GM21737 (cell line): Measurements from ENCODE around the gene FYCO1.
A peak's percentile ranks its signal among the peaks of the same experiment; 100 is the strongest.

Source experiments
- ATAC-seq: cut with Tn5 transposase; IDR thresholded peaks from one replicate; pipeline ENCODE4 v1.9.1; 2021; ENCODE audit warnings: mild to moderate bottlenecking, moderate library complexity; ENCODE audit not compliant: unreplicated experiment

FYCO1 gene

GRCh38 chr3:45921158-45922038 is 74.2 kb downstream of the FYCO1 start:
- ATAC-seq: no peak

DNA sequence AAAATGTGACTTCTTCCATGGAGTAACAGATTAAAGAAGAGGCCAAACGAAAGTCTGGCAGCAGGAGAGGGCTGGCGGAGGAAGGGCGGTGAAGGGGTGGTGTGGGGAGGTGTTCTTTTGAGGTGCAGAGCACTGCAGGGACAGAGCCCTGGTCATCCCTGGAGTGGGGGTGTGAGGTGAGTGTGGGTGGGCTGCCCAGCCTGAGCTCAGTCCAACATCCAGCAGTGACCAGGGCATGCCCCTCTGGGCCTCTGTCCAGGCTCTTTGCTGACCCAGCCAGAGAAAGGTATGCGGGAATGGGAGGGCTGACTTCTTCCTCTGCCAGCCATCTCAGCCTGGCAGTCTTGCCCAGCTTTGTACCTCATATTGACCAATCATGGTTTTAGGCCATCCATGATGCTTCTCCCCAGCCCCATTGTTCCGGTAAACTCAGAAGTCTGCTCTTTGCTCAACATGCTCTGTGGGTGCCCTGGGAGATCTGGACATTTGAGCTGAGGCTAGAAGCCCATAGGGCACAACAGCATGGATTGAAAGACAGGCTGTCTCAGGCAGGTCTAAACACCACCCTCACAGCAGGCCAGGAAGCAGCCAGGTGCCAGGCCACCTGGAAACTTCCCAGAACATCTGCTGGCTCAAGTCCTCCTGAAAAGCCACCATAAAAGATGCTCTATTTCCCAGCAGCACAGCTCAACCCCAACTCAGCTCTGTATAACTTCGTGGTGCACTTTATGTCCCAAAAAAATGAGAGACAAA is 78.3 kb downstream of the FYCO1 start:
- no peak for ATAC-seq

GRCh38 chr3:45915518-45916231 is 79.9 kb downstream of the FYCO1 start:
- peak; percentile 88 for ATAC-seq

DNA sequence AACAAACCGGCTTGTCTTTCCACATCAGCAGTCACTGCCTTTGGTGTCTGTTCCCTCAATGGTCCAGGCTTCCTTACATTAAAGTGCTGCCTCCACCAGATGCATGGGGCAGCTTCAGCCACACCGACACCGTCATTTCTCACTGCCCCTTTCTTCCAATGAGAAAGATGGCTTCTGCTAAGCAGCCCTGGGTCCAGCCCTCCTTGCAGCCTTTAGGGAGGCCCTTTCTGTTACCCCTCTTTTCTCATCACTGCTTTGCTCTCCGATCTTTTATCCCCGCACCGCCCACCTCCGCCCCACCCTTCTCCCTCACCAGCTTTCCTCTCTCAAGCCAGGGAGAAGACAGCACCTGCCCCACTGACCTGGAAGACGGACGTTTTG is 80.6 kb downstream of the FYCO1 start:
- no peak for ATAC-seq

GRCh38 chr3:45914362-45915058 is 81.1 kb downstream of the FYCO1 start:
- ATAC-seq: no peak

DNA sequence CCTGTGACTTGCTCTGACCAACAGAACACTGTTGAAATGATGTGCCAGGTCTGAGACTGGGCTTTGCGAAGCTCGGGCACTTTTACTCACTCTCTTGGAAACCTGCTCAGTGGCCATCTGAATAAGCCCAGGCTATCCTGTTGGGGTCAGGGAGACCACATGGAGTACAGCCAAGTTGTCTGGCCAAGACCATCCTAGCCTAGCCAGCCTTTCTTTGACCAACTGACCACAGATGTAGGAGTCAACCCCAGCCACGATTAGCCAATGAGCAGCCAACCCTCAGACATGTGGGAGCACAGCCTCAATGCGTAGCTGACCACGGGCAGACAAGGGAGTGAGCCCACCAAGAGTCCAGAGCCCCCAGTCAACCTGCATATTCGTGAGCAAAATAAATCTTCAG is 83.2 kb downstream of the FYCO1 start:
- ATAC-seq: no peak

- ATAC-seq: no peak
Measured at GRCh38 chr3:45911511-45912226, 84.0 kb downstream of the FYCO1 start.

- ATAC-seq: no peak
Measured at GRCh38 chr3:45910892-45911291, 84.7 kb downstream of the FYCO1 start.

DNA sequence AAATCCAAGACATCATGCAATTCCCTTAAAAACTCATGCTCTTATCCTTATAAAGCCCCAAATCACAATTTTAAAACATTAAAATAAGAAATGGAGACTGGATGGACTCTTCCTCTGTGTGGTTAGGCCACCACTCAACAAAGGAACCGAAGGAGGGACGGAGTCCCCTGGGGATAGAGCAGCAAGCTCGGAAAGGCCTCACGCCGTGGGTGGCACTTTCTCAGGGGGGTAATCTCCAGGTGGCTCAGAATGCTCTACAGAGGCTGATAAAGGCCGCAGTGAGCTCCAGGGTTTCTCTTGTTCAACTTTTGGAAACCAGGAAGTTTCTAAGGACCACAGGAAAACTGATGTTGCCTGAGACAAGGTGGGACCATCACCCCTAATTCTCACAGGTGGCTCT is 86.1 kb downstream of the FYCO1 start:
- no peak for ATAC-seq

GRCh38 chr3:45908761-45909160 is 86.9 kb downstream of the FYCO1 start:
- no peak for ATAC-seq

DNA sequence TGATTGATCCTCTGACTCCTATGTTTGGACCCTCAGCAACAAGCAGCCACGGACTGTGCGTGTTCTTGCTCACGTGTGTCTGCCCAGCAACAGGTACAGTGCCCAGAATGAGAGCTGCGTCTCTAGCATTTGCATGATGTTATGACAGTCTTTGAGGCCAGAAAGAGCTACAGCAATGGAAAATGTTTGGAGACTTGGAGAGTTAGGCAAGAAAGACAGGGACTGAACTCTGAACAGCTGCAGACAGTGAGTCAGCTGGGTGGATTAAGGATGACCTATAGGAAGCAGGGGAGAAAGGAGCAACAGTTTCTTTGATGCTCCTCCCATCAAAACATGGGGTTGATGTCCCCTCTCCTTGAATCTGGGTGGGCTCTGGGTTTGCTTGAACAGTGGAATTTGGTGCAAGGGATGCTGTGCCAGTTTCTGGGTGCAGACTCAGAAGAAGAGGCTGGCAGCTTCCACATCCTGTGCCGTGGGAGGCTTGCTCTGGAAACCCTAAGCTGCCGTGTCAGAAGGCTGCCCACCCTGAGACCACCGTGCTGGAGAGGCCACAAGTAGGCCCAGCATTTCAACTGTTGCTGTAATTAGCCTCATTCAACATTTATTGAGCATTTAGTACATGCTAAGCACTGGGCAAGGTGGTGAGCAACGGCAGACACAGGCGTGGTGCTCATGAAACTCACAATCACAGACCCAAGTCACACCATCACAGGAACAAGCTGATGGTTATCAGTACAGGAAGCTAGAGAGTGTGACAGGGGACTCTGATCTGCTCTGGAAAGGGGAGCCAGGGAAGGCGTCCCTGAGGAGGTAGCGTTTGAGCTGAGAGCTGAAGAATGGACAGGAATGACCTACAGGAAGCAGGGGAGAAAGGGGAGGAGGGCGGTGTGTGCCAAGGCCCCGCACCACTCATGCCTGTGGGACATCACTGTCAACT is 87.6 kb downstream of the FYCO1 start:
- ATAC-seq: no peak

DNA sequence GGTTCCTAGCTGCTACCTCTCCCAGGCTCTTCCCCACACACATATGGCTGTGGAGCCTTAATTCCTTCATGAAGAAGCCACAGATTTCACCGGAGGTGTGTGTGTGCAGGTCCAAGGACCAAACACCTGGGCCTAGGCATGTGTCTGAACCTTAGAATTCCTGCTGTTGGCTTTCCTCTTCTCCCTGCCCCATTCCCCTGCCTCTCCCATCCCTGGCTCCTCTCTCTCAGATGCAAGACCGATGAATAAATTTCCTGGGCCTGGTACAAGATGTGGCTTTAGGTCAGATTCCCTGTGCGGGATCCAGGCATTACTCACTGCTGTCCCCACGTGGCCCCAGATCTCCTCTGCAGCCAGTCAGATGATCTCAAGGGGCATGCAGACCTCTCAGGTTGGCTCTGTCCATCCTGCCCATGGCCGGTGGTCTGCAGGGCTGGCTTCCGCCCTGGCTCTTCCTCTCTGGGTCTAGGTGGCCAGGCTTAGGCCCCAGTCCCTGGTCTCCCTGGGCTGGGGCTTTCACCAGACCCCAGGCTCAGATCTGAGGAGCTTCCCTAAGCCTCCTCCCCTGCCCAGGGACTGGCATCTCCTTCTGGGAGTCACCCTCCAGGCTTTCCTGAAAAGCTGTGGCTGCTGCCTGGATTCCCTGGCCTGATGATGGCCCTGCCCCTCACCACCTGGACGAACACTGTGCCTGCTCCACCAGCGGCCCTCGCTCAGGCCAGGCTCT is 88.8 kb downstream of the FYCO1 start:
- no peak for ATAC-seq

DNA sequence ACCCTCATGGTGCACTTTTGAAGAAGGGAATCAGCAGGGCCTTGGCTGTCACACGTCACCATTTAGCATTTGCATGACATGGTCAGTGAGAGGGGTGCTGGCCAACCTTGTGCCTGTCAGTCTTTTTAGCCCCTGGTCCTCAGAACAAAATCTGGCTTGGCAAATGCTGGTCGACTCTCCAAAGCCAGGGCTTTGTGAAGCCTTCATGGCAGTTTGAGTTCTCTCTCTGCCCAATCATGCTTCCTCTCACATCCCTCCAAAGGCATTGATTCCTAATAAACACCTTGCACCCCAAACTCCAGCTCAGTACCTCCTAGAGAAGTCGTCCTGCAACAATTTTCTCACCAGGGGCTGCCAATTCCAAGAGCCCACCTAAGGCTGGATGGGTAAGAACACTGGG is 89.9 kb downstream of the FYCO1 start:
- ATAC-seq: no peak

- no peak for ATAC-seq
Measured at GRCh38 chr3:45904931-45905330, 90.7 kb downstream of the FYCO1 start.

- ATAC-seq: no peak
Measured at GRCh38 chr3:45896956-45897355, 98.7 kb downstream of the FYCO1 start.

DNA sequence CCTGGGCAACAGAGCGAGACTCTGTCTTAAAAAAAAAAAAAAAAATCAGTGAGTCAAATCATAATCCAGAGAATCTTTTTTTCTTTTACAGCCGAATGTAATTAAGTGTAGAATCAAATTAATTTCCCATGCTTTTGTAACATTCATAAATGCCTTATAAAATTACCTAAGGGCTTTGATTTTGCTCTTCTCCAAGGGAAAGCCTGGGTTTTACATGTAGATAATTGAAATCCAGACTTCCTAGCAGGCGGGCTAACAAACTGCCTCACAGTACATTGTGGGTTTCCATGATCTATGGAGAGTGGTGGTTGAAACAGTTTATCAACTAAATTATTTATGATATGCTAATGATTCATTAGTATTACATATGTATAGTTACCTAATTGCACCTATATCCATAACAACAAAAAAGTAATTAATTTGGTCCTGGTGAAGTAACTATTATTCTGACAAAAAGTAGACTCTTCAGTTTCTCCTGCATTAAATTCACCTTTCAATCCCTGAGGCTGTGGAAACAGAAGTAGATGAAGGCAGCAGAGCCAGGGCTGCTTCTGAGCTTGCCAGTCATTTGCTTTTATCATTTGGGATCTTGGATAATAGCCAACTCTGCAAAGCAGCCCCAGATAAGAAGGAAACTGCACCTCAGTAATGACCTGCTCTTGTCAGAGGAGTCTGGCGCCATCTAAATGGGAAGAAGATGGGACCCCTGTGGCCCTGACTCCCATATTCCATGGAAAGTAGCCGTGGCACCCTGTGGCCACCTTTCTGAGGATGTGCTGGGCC is 99.7 kb downstream of the FYCO1 start:
- no peak for ATAC-seq

- ATAC-seq: no peak
Measured at GRCh38 chr3:45894015-45894414, 101.6 kb downstream of the FYCO1 start.

DNA sequence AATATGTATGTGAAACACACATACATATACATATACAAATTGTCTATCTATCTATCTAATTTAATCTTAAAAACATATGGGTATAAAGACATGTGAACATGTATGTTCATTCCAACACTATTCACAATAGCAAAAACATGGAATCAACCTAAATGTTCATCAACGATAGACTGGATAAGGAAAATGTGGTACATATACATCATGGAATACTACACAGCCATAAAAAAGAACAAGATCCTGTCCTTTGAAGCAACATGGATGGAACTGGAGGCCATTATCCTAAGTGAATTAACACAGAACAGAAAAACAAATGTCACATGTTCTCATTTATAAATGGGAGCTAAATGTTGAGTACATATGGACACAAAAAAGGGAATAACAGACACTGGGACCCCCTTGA is 103.5 kb downstream of the FYCO1 start:
- no peak for ATAC-seq
